ENCODE measurements around the gene MEGF8.

Gene MEGF8

DNA sequence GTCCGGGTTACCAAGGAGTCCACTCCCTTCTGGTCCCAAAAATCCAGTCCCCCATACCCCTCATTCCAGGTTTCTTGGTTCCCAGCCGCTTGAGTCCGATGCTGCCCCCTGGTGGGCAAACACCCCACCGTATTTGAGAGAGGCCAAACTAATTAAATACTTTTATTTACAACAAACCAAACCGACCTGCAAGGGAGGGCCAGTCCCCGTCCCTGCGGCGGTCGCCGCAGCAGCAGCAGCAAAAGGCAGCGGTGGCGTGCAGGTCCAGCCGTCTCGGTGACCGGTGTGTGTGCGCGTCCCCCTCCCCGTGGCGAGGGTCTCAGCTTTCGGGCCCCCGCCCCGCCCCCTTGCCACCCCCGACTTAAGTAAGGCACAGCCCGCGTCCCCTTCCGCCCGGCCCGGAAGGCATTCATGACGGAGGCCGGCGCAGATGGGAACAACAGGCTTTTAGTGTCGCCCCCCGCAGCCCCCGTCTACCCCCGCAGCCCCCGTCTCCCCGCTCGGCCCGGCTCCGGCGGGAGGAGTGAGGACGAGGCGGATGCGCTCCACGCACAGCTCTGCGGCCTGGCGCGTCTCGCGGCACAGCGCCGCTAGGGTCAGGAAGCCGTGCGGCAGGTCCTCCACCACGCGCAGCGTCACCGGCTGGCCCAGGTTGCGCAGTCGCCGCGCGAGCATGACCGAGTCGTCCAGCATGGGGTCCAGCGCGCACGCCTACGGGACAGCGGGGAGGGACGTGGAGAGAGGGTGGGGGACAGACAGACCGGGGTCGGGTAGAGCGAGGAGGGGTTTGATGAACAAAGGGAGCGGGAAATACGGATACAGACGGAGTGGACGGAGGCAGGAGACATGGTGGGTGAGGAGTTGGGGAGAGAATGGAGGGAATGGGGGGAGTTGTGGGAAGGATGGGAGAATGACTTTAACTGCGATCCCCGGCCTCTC is 76.2 kb downstream of the MEGF8 start:
- peaks cover 17% of the 10 kb centered on the region for H3K4me1 ChIP-seq (ENCODE audit: control insufficient read depth, insufficient read depth, low read length)
- H3K9ac ChIP-seq (ENCODE audit: low read length) = peak overlapping the region; percentile 75
- H3K9me3 ChIP-seq (ENCODE audit: control insufficient read depth, low read length) = no peaks in the 10 kb centered on the region
- H3K27me3 ChIP-seq (replicated peaks; ENCODE audit: control insufficient read depth, insufficient read depth, low read length) = no peaks in the 10 kb centered on the region
- H3K36me3 ChIP-seq (ENCODE audit: control insufficient read depth, insufficient read depth, low read length, severe bottlenecking) = peaks cover 37% of the 10 kb centered on the region
- peak; percentile 92 for DNase-seq (ENCODE audit: low read depth)
- peak overlapping the region; percentile 72 for H3K4me3 ChIP-seq (ENCODE audit: low read length)

DNA sequence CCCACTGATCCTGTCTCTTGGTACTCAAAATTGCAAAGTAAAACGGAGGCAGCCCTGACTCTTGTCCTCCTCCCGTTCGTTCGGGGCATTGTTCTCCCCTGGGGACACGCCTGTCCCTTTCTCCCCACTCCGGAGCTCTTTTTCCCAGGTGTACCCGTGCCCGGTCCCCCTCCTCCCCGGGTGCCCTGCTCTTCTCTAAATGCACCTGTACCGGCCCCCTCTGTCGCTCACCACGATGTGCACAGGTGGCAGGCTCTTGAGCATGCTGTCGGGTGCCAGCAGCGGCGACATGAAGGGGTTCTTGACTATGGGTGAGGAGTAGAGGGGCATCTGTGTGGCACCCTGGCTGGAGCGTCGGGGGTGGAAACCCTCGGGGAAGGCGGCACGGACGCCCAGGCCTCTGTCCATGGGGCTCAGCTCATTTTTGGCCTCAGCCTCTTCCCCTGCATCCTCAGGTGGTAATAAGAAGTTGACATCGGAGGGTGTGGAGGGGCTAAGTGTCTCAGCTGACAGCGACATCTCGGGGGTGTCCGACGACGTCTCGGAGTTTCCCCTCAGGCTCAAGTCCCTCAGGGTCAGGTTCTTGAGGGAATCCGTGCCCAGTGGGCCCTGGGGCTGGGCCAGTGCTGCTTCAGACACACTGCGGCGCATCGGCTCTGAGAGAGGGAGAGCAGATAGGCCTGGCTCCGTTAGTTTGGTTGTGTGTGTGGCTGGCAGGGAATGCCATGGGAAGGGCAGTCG is 77.1 kb downstream of the MEGF8 start:
- H3K4me3 ChIP-seq (ENCODE audit: low read length) = no peak overlapping the region
- H3K9me3 ChIP-seq (ENCODE audit: control insufficient read depth, low read length) = no peaks in the 10 kb centered on the region
- H3K9ac ChIP-seq (ENCODE audit: low read length) = peak overlapping the region; percentile 69
- no peaks in the 10 kb centered on the region for H3K27me3 ChIP-seq (replicated peaks; ENCODE audit: control insufficient read depth, insufficient read depth, low read length)
- no peak for DNase-seq (ENCODE audit: low read depth)
- H3K36me3 ChIP-seq (ENCODE audit: control insufficient read depth, insufficient read depth, low read length, severe bottlenecking) = peaks cover 46% of the 10 kb centered on the region
- peaks cover 13% of the 10 kb centered on the region for H3K4me1 ChIP-seq (ENCODE audit: control insufficient read depth, insufficient read depth, low read length)

DNA sequence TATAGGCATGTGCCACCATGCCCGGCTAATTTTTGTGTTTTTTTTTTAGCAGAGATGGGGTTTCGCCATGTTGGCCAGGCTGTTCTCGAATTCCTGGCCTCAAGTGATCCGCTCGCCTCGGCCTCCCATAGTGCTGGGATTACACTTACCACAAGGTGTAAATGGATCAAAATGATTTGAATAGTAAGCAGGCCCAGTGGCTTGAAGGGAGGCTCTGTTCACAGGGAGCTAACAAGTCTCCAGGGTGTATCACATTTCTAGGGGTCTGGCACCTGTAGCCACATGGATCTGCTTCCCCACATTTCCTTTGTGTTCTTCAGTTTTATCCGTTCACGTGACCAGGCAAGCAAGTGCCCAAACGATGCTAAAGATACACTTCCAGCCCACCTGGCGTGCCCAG is 78.2 kb downstream of the MEGF8 start:
- H3K9me3 ChIP-seq (ENCODE audit: control insufficient read depth, low read length) = no peaks in the 10 kb centered on the region
- no peak for DNase-seq (ENCODE audit: low read depth)
- no peaks in the 10 kb centered on the region for H3K27me3 ChIP-seq (replicated peaks; ENCODE audit: control insufficient read depth, insufficient read depth, low read length)
- no peak overlapping the region for H3K9ac ChIP-seq (ENCODE audit: low read length)
- peaks cover 10% of the 10 kb centered on the region for H3K4me1 ChIP-seq (ENCODE audit: control insufficient read depth, insufficient read depth, low read length)
- H3K36me3 ChIP-seq (ENCODE audit: control insufficient read depth, insufficient read depth, low read length, severe bottlenecking) = peaks cover 56% of the 10 kb centered on the region
- H3K4me3 ChIP-seq (ENCODE audit: low read length) = no peak overlapping the region

DNA sequence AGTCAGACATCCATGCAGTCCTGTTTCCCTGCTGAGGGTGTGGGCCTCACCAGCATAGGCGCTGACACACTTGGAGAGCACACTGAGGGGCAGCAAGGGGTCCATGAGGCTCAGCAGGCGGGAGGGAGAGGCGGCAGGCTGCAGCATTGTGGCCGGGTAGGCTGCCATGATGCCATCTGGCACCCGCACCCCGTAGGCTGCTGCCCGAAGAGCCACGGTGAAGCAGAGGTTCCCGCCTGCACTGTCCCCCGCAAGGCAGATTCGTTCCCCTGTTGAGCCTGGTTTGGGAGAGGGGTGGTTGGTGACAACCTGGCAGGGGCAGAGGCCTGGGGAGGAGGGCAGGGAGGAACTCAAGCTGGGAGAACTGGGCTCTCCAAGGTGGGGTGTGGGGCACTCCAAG is 80.7 kb downstream of the MEGF8 start:
- no peaks in the 10 kb centered on the region for H3K9me3 ChIP-seq (ENCODE audit: control insufficient read depth, low read length)
- peak overlapping the region; percentile 26 for H3K9ac ChIP-seq (ENCODE audit: low read length)
- DNase-seq (ENCODE audit: low read depth) = no peak
- no peak overlapping the region for H3K4me3 ChIP-seq (ENCODE audit: low read length)
- H3K27me3 ChIP-seq (replicated peaks; ENCODE audit: control insufficient read depth, insufficient read depth, low read length) = no peaks in the 10 kb centered on the region
- peaks cover 14% of the 10 kb centered on the region for H3K4me1 ChIP-seq (ENCODE audit: control insufficient read depth, insufficient read depth, low read length)
- peaks cover 74% of the 10 kb centered on the region for H3K36me3 ChIP-seq (ENCODE audit: control insufficient read depth, insufficient read depth, low read length, severe bottlenecking)

DNA sequence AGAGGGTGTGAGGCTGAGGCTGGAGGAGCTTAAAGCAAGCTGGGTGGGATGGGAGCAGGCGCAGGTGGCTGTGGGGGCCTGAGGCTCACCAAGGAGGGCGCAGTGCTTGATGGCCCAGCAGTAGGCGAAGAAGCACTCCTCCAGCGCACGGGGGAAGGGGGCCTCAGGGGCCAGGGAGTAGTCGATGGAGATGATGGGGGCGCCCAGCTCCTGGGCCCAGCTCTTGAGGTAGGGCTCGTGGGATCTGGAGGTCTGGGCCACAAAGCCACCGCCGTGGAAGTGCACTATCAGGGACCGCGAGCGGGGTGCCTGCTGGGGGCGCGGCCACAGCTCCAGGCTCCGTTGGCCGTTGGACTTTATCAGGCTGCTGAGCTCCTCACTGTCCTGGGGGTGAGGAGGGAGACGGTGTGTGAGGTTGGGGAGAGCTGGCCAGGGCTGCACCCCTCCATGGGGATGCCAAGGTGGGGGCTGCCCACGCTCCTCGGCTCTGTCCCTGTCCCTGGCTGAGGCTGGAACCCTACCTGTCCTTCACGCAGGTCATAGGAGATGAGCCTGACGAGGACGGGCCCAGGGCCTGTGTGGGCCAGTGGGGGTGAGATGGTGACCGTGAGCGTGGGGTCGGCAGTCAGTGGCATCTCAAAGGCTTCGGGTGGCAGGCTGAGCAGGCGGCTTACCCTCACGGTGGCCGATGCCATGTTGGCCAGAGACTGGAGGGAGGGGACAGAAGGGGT is 81.8 kb downstream of the MEGF8 start:
- Histone ChIP-seq H3K36me3 (ENCODE audit: control insufficient read depth, insufficient read depth, low read length, severe bottlenecking) (peaks cover 74% of the 10 kb centered on the region), H3K4me1 (ENCODE audit: control insufficient read depth, insufficient read depth, low read length) (peaks cover 16% of the 10 kb centered on the region), H3K9ac (ENCODE audit: low read length) (peak overlapping the region; percentile 26), H3K4me3 (ENCODE audit: low read length) (no peak overlapping the region), H3K9me3 (ENCODE audit: control insufficient read depth, low read length) (no peaks in the 10 kb centered on the region), H3K27me3 (replicated peaks; ENCODE audit: control insufficient read depth, insufficient read depth, low read length) (no peaks in the 10 kb centered on the region)
- DNase-seq (ENCODE audit: low read depth) = no peak

DNA sequence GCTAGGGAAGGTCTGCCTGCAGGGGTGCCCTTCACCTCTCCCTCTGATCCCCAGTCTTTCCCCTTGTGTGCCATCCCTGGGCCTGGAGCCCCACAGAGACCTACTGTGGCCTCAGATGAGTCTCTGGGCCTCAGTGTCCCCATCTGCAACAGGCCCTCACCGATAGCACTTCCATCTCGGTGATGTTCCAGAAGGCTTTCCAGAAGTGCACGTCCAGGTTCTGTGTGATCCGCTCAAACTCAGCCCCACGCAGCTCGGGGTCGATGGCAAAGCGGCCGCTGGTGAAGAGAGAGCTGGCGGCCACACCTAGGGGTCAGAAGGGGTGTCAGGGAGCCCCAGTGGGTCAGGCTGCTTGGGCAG is 82.4 kb downstream of the MEGF8 start:
- peak overlapping the region; percentile 83 for H3K4me3 ChIP-seq (ENCODE audit: low read length)
- H3K4me1 ChIP-seq (ENCODE audit: control insufficient read depth, insufficient read depth, low read length) = peaks cover 21% of the 10 kb centered on the region
- peak overlapping the region; percentile 89 for H3K9ac ChIP-seq (ENCODE audit: low read length)
- H3K36me3 ChIP-seq (ENCODE audit: control insufficient read depth, insufficient read depth, low read length, severe bottlenecking) = peaks cover 70% of the 10 kb centered on the region
- no peak for DNase-seq (ENCODE audit: low read depth)
- H3K9me3 ChIP-seq (ENCODE audit: control insufficient read depth, low read length) = no peaks in the 10 kb centered on the region
- H3K27me3 ChIP-seq (replicated peaks; ENCODE audit: control insufficient read depth, insufficient read depth, low read length) = no peaks in the 10 kb centered on the region

DNA sequence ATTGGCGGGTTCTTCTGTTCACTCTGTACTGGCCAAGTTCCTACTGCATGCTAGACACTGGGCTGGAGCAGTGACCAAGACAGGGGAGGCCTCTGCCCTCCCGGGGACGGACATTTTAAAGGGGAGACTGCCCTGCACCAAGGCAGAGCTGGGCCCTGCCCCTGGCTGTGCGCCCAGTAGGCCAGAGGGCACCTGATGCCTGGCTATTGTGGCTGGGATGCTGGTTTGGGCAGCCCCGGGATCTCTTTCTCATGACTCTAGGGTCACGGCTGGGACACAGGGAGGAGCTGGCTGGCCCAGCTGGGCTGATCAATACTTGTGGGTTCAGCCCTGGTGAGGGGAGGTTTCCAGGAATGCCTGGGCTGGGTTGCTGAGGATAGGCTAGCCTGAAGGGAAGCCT is 84.0 kb downstream of the MEGF8 start:
- H3K36me3 ChIP-seq (ENCODE audit: control insufficient read depth, insufficient read depth, low read length, severe bottlenecking) = peaks cover 62% of the 10 kb centered on the region
- H3K9me3 ChIP-seq (ENCODE audit: control insufficient read depth, low read length) = no peaks in the 10 kb centered on the region
- H3K4me3 ChIP-seq (ENCODE audit: low read length) = peak overlapping the region; percentile 83
- H3K9ac ChIP-seq (ENCODE audit: low read length) = peak overlapping the region; percentile 89
- peaks cover 25% of the 10 kb centered on the region for H3K4me1 ChIP-seq (ENCODE audit: control insufficient read depth, insufficient read depth, low read length)
- H3K27me3 ChIP-seq (replicated peaks; ENCODE audit: control insufficient read depth, insufficient read depth, low read length) = no peaks in the 10 kb centered on the region
- no peak for DNase-seq (ENCODE audit: low read depth)

DNA sequence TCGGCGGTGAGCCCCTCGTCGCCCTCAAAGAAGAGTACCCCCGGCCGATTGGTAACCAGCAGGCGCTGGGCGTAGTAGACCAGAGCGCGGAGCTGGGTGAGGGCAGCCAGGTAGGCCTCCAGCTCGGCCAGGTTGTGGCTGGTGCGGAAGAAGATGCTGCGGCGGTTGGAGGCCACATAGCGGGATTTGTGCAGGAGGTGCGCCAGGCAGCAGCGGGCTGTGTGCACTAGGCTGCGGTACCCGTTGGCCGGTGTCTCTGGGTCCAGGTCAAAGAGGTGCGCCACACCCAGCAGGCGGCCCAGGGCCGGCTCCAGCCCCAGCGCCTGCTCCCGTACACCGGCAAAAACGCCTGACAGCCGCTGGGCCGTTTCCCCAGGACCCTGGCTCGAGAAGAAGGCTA is 84.9 kb downstream of the MEGF8 start:
- peaks cover 56% of the 10 kb centered on the region for H3K36me3 ChIP-seq (ENCODE audit: control insufficient read depth, insufficient read depth, low read length, severe bottlenecking)
- no peaks in the 10 kb centered on the region for H3K27me3 ChIP-seq (replicated peaks; ENCODE audit: control insufficient read depth, insufficient read depth, low read length)
- no peaks in the 10 kb centered on the region for H3K9me3 ChIP-seq (ENCODE audit: control insufficient read depth, low read length)
- peak overlapping the region; percentile 89 for H3K9ac ChIP-seq (ENCODE audit: low read length)
- peaks cover 25% of the 10 kb centered on the region for H3K4me1 ChIP-seq (ENCODE audit: control insufficient read depth, insufficient read depth, low read length)
- H3K4me3 ChIP-seq (ENCODE audit: low read length) = peak overlapping the region; percentile 83
- no peak for DNase-seq (ENCODE audit: low read depth)

DNA sequence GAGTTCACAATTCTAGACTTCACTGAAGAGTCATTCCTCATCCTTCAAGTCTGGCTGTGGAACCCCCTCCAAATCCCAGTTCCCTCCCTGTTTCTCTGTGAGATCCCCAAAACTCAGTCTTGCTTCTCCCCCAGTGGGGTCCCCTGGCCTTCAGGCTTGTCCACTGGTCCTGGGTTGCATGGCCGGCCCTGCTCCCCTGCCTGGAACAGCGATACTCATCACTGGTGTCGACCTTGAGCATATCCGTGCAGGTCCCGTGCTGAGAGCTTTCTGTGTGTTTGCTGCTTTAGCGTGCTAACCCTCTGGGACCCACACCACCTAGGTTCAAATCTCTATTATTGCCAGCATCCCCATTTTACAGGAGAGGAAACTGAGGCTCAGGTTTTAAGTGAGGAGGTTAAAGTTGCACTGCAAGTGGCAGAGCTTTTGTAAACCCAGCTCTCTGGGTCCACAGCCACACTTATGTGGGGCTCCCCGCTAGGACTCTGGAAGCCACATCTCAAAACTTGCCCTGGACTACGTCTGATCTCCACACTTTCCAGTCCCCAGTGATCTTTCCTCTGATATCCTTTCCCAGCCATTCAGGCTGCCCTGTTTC is 86.2 kb downstream of the MEGF8 start:
- Histone ChIP-seq H3K4me3 (ENCODE audit: low read length) (peak overlapping the region; percentile 83), H3K27me3 (replicated peaks; ENCODE audit: control insufficient read depth, insufficient read depth, low read length) (no peaks in the 10 kb centered on the region), H3K36me3 (ENCODE audit: control insufficient read depth, insufficient read depth, low read length, severe bottlenecking) (peaks cover 43% of the 10 kb centered on the region), H3K9me3 (ENCODE audit: control insufficient read depth, low read length) (no peaks in the 10 kb centered on the region), H3K4me1 (ENCODE audit: control insufficient read depth, insufficient read depth, low read length) (peaks cover 18% of the 10 kb centered on the region), H3K9ac (ENCODE audit: low read length) (peak overlapping the region; percentile 89)
- no peak for DNase-seq (ENCODE audit: low read depth)

DNA sequence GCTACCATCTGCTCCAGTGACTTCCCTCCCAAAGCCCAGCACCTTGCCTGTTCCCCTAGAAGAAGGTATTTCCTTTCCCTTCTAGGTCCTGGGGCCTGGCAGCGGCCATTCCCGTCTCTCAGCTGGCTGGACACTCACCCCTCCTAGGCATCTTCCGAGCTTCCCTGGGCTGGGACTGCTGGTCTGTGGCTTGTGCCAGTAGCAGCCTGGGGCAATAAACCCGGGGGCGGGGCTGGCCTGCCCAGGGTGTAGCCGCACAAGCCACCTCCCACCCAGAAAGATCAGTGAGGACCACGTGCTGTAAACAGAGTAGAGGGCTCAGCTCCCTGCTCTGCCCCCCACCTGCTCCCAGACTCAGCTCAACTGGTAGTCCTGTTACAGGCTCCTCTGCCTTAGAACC is 86.8 kb downstream of the MEGF8 start:
- peak; percentile 29 for DNase-seq (ENCODE audit: low read depth)
- Histone ChIP-seq H3K9ac (ENCODE audit: low read length) (peak overlapping the region; percentile 89), H3K4me1 (ENCODE audit: control insufficient read depth, insufficient read depth, low read length) (peaks cover 18% of the 10 kb centered on the region), H3K36me3 (ENCODE audit: control insufficient read depth, insufficient read depth, low read length, severe bottlenecking) (peaks cover 38% of the 10 kb centered on the region), H3K9me3 (ENCODE audit: control insufficient read depth, low read length) (no peaks in the 10 kb centered on the region), H3K4me3 (ENCODE audit: low read length) (peak overlapping the region; percentile 83), H3K27me3 (replicated peaks; ENCODE audit: control insufficient read depth, insufficient read depth, low read length) (no peaks in the 10 kb centered on the region)

Measured in adipocyte (in vitro differentiated cells).